Embryonic facial prominence (tissue), 1 donor: ENCODE measurements around the gene ACACA.
A peak's percentile ranks its signal among the peaks of the same experiment; 100 is the strongest.
"Not testable (repeated sequence)": the region's sequence is repeated elsewhere in the genome, so short reads cannot be mapped to it uniquely, and the experiment has no call there.

Source experiments
- DNase-seq: peaks from one replicate; pipeline ENCODE4 v3.0.0-alpha.2; 2016; ENCODE audit errors: extremely low spot score

The ACACA gene

GRCh38 chr17:37393352-37393751 lies 13.3 kb downstream of the ACACA start:
- DNase-seq, result no peak

- no peak for DNase-seq
These were observed 14.5 kb downstream of the ACACA start for GRCh38 chr17:37392024-37392590.

- no peak for DNase-seq
These were observed 15.5 kb downstream of the ACACA start for GRCh38 chr17:37391146-37391545.

- DNase-seq, result no peak
These were observed 17.5 kb downstream of the ACACA start for GRCh38 chr17:37389160-37389559.

GRCh38 chr17:37388266-37388665 lies 18.4 kb downstream of the ACACA start:
- DNase-seq, result no peak

- DNase-seq, result no peak
These were observed 20.2 kb downstream of the ACACA start for GRCh38 chr17:37386462-37386861.

- no peak for DNase-seq
These were observed 21.1 kb downstream of the ACACA start for GRCh38 chr17:37385474-37385990.

- no peak for DNase-seq
These were observed 22.0 kb downstream of the ACACA start for GRCh38 chr17:37384560-37385149.

- DNase-seq, result no peak
These were observed 24.6 kb downstream of the ACACA start for GRCh38 chr17:37382056-37382455.

- no peak for DNase-seq
These were observed 30.9 kb downstream of the ACACA start, which contains the start of gene C17orf78 for GRCh38 chr17:37375706-37376105. C17orf78 (plus strand) TSS chr17:37375985; CDS start chr17:37376093, 108 bp downstream.

- DNase-seq, result no peak
These were observed 33.0 kb downstream of the ACACA start for GRCh38 chr17:37373530-37374159.

GRCh38 chr17:37368577-37368976 lies 38.1 kb downstream of the ACACA start:
- DNase-seq, result no peak

- no peak for DNase-seq
These were observed 41.0 kb downstream of the ACACA start for GRCh38 chr17:37365589-37365988.

- peak; percentile 12 for DNase-seq
These were observed 45.1 kb downstream of the ACACA start for GRCh38 chr17:37361543-37361942.

GRCh38 chr17:37360632-37361031 lies 46.0 kb downstream of the ACACA start:
- DNase-seq, result no peak

- peak; percentile 22 for DNase-seq
These were observed 46.9 kb downstream of the ACACA start for GRCh38 chr17:37359682-37360188.

- peak; percentile 31 for DNase-seq
These were observed 47.6 kb downstream of the ACACA start for GRCh38 chr17:37358830-37359681.

GRCh38 chr17:37358098-37358829 lies 48.4 kb downstream of the ACACA start:
- peak; percentile 56 for DNase-seq

GRCh38 chr17:37356796-37357569 lies 49.7 kb downstream of the ACACA start:
- DNase-seq, result not testable (repeated sequence)

GRCh38 chr17:37346863-37347402 lies 59.7 kb downstream of the ACACA start:
- DNase-seq, result not testable (repeated sequence)
